ENCODE measurements around the gene PDE2A.

The PDE2A gene

GRCh38 chr11:72606748-72607468 is 67.3 kb downstream of the PDE2A start:
- no peak for DNase-seq

- DNase-seq: no peak
These were observed 68.1 kb downstream of the PDE2A start for GRCh38 chr11:72605973-72606747.

- no peak for DNase-seq
These were observed 70.0 kb downstream of the PDE2A start for GRCh38 chr11:72604256-72604655.

- DNase-seq: no peak
These were observed 71.8 kb downstream of the PDE2A start for GRCh38 chr11:72602250-72602904.

- no peak for DNase-seq
These were observed 73.7 kb downstream of the PDE2A start for GRCh38 chr11:72600557-72600956.

- DNase-seq: no peak
These were observed 74.7 kb downstream of the PDE2A start for GRCh38 chr11:72599325-72600117.

- DNase-seq: no peak
These were observed 75.3 kb downstream of the PDE2A start for GRCh38 chr11:72598906-72599305.

- no peak for DNase-seq
These were observed 75.8 kb downstream of the PDE2A start for GRCh38 chr11:72598466-72598865.

GRCh38 chr11:72597721-72598120 is 76.5 kb downstream of the PDE2A start:
- DNase-seq: no peak

- no peak for DNase-seq
These were observed 78.9 kb downstream of the PDE2A start for GRCh38 chr11:72595292-72595684.

GRCh38 chr11:72594493-72595291 is 79.5 kb downstream of the PDE2A start:
- DNase-seq: no peak

GRCh38 chr11:72592698-72593495 is 81.3 kb downstream of the PDE2A start:
- no peak for DNase-seq

- peak; percentile 49 for DNase-seq
These were observed 82.3 kb downstream of the PDE2A start for GRCh38 chr11:72591785-72592502.

GRCh38 chr11:72591023-72591422 is 83.2 kb downstream of the PDE2A start:
- no peak for DNase-seq

- no peak for DNase-seq
These were observed 84.1 kb downstream of the PDE2A start for GRCh38 chr11:72589802-72590761.

GRCh38 chr11:72588421-72589410 is 85.5 kb downstream of the PDE2A start:
- DNase-seq: no peak

GRCh38 chr11:72587696-72588095 is 86.5 kb downstream of the PDE2A start:
- no peak for DNase-seq
